ENCODE measurements around the gene USP15. TPM values are rescaled to one million over a fixed set of nuclear protein-coding genes. Genes with fewer than 3 reads are reported as not detected.

Gene USP15
- total and polyA plus RNA-seq, 8 donors, result 16.6 to 220 (median 77.9) TPM

DNA sequence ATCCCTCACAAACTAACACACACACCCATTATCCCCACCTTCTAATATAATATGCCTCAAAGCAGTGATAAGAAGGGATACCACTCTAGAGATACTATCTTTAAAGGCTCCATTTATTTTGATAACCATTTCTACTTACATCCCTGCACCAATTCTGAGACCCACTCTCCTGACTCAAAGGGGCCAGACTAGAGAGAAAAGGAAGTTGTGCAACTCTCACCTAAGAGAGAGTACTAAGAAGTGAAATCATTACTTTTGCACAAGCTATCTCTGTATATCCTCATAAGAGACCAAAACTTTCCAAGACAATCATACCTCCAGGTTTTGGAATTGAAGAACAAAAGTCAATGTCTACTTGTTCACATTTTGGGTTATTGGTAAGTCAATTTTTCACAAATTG lies 45.4 kb upstream of the USP15 start:
- no peaks in the 10 kb centered on the region for H3K9me3 ChIP-seq
- no peaks in the 10 kb centered on the region for H3K27me3 ChIP-seq
- peak overlapping the region in 2 of 5 donors; percentile 44 to 56 for H3K27ac ChIP-seq
- H3K4me1 ChIP-seq, result peaks cover 0 to 3% (median 0%) of the 10 kb centered on the region in 4 donors
- H3K4me3 ChIP-seq, result no peak overlapping the region
- no peak for DNase-seq
- intact Hi-C loops (cut with DNase I; ENCODE audit: low total_unique reads), result no loop called here
- H3K36me3 ChIP-seq, result no peaks in the 10 kb centered on the region
- no peak for TF ChIP-seq POLR2AphosphoS5 (IDR thresholded peaks at IDR 0.05)

DNA sequence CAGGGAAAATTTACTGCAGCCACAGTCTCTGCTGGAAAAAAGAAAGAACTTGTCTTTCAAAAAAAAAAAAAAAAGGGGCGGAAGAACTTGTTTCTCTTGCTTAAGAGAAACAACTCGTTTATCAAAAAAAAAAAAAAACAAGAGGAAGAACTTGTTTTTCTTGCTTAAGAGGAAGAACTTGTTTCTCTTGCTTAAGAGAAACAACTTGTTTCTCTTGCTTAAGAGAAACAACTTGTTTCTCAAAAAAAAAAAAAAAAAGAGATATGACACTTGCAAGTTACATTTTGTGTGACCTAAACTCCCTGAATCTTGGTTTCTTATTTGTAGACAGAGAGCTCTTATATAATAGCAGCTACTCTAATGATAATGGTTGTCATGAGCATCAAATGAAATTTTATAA lies 44.7 kb upstream of the USP15 start:
- peaks cover 0 to 2% (median 0%) of the 10 kb centered on the region in 4 donors for H3K4me1 ChIP-seq
- H3K27ac ChIP-seq, result peak overlapping the region in 2 of 5 donors; percentile 54 to 63
- H3K9me3 ChIP-seq, result no peaks in the 10 kb centered on the region
- intact Hi-C loops (cut with DNase I; ENCODE audit: low total_unique reads), result no loop called here
- TF ChIP-seq POLR2AphosphoS5 (IDR thresholded peaks at IDR 0.05) (no peak), POLR2A (IDR thresholded peaks at IDR 0.05) (no peak), EP300 (IDR thresholded peaks at IDR 0.05) (no peak)
- TF ChIP-seq, protein P1, sequence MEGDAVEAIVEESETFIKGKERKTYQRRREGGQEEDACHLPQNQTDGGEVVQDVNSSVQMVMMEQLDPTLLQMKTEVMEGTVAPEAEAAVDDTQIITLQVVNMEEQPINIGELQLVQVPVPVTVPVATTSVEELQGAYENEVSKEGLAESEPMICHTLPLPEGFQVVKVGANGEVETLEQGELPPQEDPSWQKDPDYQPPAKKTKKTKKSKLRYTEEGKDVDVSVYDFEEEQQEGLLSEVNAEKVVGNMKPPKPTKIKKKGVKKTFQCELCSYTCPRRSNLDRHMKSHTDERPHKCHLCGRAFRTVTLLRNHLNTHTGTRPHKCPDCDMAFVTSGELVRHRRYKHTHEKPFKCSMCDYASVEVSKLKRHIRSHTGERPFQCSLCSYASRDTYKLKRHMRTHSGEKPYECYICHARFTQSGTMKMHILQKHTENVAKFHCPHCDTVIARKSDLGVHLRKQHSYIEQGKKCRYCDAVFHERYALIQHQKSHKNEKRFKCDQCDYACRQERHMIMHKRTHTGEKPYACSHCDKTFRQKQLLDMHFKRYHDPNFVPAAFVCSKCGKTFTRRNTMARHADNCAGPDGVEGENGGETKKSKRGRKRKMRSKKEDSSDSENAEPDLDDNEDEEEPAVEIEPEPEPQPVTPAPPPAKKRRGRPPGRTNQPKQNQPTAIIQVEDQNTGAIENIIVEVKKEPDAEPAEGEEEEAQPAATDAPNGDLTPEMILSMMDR (IDR thresholded peaks at IDR 0.05), result no peak
- WGBS, 5 donors, result 9 to 32% (median 22%) methylated on average over 2 of the region's 2 CpGs
- H3K27me3 ChIP-seq, result no peaks in the 10 kb centered on the region
- no peak overlapping the region for H3K4me3 ChIP-seq
- H3K36me3 ChIP-seq, result no peaks in the 10 kb centered on the region
- DNase-seq, result peak in 1 of 2 donors; percentile 17

DNA sequence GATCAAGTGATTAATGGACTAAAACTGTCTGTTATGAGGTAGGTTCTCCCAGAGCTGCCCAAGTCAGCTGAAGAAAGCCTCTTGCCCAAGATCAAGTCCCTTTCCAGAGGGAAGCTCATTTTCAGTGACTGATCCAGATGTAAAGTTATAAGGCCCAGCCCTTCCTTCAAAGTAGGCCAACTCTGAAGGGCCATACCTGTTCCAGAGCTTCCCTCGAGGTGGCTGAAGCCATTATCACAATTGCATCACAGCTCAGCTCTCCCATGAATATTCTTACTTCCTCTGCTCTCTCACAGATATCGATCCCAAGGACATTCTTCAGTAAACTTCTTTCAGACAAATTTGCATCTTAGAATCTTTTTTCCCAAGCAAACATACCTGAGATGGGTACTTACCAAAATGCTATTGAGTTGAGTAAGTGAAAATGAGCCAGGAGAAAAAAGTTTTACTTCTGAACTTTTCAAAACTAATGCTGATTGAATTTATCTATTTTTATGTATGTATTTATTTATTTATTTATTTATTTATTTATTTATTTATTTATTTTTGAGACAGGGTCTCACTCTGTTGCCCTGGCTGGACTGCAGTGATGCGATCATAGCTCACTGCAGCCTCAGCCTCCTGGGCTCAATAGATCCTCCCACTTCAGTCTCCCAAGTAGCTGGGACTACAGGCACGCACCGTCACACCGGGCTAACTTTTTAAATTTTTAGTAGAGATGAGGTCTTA lies 42.6 kb upstream of the USP15 start:
- no peaks in the 10 kb centered on the region for H3K27me3 ChIP-seq
- 90 to 95% (median 94%) methylated on average over 6 of the region's 6 CpGs for WGBS, 5 donors
- intact Hi-C loops (cut with DNase I; ENCODE audit: low total_unique reads), result no loop called here
- no peak for DNase-seq
- no peak overlapping the region for H3K4me3 ChIP-seq
- TF ChIP-seq POLR2A (IDR thresholded peaks at IDR 0.05) (no peak), EP300 (IDR thresholded peaks at IDR 0.05) (no peak), POLR2AphosphoS5 (IDR thresholded peaks at IDR 0.05) (no peak)
- TF ChIP-seq, protein P1 (IDR thresholded peaks at IDR 0.05), result no peak
- H3K27ac ChIP-seq, result no peak overlapping the region
- H3K9me3 ChIP-seq, result no peaks in the 10 kb centered on the region
- no peaks in the 10 kb centered on the region for H3K4me1 ChIP-seq
- H3K36me3 ChIP-seq, result no peaks in the 10 kb centered on the region

DNA sequence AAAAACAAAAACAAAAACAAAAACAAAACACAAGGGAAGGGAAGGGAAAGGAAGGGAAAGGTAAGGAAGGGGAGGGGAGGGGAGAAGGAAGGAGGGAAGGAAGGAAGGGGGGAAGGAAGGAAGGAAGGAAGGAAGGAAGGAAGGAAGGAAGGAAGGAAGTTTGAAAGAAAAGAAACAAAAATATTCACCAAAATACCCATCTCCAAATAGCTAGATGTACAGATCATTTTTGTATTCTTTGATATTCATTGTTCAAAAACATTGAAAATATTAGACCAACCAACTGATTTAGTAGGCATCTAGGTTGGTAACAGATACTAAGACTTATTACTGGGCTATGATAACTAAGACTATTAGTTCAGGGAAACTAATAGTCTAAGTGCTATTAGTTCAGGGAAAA lies 39.1 kb upstream of the USP15 start:
- intact Hi-C loops (cut with DNase I; ENCODE audit: low total_unique reads), result no loop called here

More for the DNA sequence above, 39.1 kb upstream of the USP15 start:
- Histone ChIP-seq H3K4me3 (no peak overlapping the region), H3K9me3 (no peaks in the 10 kb centered on the region), H3K36me3 (no peaks in the 10 kb centered on the region), H3K4me1 (no peaks in the 10 kb centered on the region), H3K27me3 (no peaks in the 10 kb centered on the region), H3K27ac (no peak overlapping the region)
- no peak for DNase-seq
- TF ChIP-seq POLR2AphosphoS5 (IDR thresholded peaks at IDR 0.05), result no peak
- TF ChIP-seq, protein P1 (IDR thresholded peaks at IDR 0.05), result no peak
- TF ChIP-seq POLR2A (IDR thresholded peaks at IDR 0.05), result no peak
- TF ChIP-seq EP300 (IDR thresholded peaks at IDR 0.05), result no peak

All from stomach (tissue), 9 donors.